Kasumi-1 (cell line): ENCODE measurements around the gene RIC1.
"Not testable (repeated sequence)": the region's sequence is repeated elsewhere in the genome, so short reads cannot be mapped to it uniquely, and the experiment has no call there.

Source experiments
- DNase-seq, 2 experiments: peaks; one replicate each; lab custom pipeline; 2025; lab: John Stamatoyannopoulos, UW

RIC1 gene

DNA sequence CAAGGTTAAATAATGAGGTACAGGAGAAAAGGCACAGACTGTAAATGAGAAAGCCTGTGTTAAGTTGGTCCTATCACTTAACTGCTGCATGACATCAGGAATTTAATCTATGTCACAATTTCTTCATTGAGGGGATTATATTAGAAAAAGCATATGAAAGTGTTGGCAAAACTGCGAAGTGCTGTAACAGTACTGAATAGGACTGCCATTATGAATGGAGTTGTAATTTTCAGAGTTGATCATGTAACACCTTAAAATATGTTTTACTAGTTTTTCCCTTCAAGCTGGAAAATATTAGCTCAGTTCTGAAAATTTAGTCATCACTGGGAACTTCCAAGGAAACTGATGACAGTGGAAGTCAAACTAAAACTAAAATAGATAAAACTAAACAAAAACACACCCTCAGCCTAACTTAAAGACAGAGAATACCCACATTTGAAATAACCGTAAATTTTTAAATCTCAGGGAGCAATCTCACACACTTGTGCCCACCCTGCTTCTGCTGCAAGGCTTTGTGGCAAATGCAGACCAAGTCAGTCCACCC is 158.9 kb downstream of the RIC1 start:
- no peak for DNase-seq

DNA sequence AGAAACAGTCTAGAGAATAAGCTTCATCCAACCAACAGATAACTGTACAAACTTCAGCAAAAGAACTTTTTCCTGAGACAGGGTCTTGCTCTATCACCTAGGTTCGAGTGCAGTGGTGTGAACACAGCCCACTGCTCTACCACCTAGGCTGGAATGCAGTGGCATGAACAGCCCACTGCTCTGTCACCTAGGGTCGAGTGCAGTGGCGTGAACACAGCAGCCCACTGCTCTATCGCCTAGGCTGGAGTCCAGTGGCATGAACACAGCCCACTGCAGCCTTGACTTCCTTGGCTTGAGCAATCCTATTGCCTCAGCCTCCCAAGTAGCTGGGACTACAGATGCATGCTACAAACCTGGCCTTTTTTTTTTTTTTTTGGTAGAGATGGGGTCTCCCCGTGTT is 160.6 kb downstream of the RIC1 start:
- DNase-seq = no peak

DNA sequence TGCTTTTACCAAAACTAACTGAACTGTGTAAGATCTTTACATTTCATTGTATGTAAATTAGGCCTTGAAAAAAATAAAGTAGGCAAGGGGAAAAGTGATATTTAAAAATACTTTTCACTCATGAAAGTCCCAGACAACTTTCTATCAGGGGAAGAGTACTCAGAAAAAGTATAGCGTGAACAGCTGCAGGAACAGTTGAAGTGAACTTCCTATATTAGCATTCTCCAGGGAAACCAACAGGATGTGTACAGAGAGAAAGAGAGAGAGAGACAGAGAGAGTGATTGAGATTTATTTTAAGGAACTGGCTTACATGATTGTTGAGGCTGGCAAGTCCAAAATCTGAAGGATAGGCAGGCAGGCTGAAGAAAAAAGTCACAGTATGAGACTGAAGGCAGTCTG is 162.0 kb downstream of the RIC1 start:
- DNase-seq = no peak

DNA sequence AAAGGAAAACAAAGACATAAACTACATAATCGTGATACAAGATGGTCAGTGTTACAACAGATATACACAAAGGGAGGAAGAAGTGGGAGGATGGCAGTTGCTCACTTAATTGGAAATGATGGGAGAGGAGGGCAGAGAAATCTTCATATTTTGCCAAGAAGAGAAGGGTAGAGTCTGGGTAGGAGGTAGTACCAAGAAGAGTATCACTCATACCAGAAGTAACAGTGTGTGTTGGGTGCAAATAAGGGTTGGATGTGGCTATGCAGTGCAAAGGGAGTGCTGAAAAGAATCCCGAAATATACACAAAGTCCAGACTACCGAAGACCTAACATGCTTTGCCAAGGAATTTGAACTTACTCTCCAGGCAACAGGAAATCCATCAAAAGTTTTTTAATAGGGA is 163.0 kb downstream of the RIC1 start:
- no peak for DNase-seq

GRCh38 chr9:5793812-5794211 is 164.9 kb downstream of the RIC1 start:
- no peak for DNase-seq

DNA sequence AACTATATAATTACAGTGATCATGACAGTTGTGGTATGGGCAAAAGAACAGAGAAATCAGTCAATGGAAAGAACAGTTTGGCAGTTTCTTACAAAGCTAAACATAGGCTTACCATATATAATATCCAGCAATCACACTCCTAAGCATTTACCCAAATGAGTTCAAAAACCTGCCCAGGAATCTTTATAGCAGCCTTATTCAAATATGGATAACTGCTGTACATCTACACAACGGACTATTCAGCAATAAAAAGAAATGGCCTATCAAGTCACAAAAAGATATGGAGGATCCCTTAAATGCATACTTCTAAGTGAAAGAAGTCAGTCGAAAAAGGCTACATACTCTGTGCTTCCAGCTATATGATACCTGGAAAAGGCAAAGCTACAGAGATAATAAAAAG is 167.4 kb downstream of the RIC1 start:
- DNase-seq = no peak

- DNase-seq = no peak
These were observed 169.7 kb downstream of the RIC1 start for GRCh38 chr9:5798581-5798980.

DNA sequence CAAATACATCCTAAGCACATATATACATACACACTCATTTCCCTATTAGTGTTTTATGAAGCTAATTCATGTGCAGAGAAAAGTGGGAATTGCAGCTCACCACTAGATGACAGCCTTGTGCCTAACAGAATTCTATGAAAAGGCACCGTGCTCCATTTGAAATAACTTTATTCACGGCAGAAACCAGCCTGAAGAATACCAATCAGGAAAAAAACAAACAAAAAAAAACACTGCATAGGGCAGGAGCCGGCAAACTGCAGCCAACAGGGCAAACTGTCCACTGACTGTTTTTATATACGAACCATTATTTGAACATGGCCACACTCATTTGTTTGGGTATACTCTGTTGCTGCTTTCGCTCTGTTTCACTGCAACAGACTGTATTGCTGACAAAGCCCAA is 170.4 kb downstream of the RIC1 start:
- peak; percentile 34 to 44 for DNase-seq

- DNase-seq = not testable (repeated sequence)
These were observed 171.5 kb downstream of the RIC1 start for GRCh38 chr9:5800378-5800777.

DNA sequence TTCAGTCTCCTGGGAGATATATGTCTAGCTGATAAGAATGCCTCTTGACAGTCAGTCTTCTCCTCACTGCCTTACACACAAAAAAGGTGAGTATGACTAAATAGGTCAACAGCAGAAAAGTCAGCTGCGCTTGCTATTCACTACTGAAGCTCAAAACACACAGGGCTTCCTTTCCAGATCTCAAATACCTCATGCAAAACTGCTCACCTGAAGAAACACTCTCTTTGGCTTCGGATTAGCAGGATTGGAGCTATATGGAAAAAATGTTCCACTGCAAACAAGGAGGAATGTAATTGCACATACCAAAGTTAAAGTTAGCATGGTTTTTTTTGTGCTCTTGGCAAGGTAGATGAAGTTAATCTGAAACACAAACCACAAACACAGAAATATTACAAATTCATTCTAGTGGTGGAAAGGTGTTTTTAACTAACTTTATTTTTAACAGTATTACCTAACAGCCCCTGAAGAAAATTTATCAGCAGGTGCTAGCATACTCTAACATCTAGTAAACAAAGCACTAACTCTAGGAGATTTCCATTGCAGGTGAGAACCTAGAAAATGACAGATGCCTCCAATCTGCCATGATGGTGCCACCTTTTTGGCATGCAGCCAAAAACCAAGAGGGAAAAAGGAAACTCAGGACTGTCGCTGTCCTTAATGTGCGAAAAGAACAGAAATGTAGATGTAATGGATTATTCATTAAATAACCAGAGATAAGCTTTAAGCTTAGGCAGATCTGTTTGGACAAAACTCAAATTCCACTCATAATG is 172.2 kb downstream of the RIC1 start:
- no peak for DNase-seq

DNA sequence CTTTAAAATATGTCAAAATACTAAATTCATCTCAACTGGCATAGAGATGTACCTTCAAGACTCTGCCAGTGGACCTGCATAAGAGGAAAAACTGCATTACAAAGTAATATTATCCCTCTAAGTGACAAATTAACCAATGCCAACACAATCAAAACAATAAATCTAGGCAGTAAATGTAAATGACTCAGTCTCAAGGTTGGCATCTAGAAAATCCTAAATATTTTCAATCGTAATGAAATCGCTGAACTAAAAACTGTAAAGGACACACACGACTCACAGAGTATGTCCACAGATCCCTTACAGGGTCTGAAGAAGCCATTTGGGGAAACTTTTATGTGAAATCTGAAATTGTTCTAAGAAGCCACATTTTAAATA is 172.8 kb downstream of the RIC1 start:
- no peak for DNase-seq

- DNase-seq = no peak
These were observed 176.6 kb downstream of the RIC1 start for GRCh38 chr9:5805478-5805877.

DNA sequence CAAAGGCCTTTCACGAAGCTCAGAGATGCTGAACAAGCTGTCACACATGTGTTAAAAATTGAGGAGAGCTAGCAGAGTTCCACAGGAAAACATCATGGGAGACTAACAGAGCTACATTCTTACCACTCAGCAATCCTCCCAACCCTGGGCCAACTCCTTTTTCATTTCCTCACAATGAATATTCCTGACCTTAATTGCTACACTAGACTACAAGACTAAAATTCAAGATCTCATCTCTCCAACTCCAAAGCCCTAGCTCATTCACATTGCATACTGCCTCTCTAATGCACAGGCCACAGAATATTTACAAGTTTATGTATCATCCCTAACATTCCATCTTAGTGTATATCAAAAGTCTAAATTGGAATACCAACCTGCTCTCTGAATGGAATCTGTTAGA is 182.8 kb downstream of the RIC1 start:
- DNase-seq = no peak

DNA sequence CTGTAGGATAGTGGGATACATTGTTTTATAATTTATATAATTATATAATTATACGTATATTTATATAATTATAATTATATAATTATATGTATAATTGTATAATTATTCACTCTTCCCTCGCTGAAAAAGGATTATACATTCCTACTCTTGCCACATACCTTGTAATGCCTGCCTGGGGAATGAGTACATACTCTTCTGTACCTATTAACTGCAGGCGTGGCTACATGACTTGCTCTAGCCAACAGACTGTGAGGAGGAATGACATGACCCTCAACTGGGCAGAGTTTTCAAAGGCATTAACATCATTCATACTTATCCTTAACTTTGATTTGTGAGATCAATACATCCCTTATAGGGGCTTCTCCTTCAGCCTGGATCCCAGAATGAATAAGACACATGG is 184.9 kb downstream of the RIC1 start:
- DNase-seq = no peak

DNA sequence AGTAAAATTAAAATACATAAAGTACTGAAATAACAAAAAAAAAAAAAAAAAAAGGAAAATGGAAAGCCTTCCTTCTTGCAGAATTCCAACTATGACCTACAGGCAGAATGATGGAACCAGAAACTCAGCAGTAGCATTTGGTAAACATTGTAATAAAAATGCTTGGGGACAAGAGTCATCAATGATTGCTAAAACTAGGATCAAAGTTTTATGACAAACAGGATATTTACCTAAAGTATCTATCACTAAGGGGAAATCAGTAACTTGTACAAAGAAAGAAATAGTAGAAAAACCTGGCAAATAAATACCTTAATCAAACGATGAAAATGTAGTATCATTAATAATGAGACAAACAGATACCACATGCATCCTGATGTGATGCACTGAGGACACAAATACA is 186.6 kb downstream of the RIC1 start:
- no peak for DNase-seq

DNA sequence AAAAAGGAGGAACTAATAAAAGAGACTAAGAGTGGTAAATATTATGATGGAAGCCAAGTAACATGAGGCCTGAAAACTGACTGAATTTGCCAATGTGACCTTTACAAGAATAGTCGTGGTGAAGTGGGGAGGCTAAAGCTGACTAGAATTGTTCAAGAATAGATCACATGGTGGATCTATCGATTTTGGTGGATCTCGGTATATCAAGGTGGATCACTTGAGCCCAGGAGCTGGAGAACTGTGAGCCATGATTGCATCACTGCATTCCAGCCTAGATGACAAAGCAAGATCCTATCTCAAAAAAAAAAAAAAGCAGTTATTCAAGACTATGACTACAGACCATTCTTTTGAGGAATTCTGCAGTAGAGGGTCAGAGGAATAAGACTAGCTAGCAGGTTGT is 189.0 kb downstream of the RIC1 start:
- no peak for DNase-seq

GRCh38 chr9:5818424-5819142 is 189.7 kb downstream of the RIC1 start:
- no peak for DNase-seq

GRCh38 chr9:5819174-5819573 is 190.3 kb downstream of the RIC1 start:
- DNase-seq = no peak

GRCh38 chr9:5820425-5820824 is 191.5 kb downstream of the RIC1 start:
- DNase-seq = no peak

DNA sequence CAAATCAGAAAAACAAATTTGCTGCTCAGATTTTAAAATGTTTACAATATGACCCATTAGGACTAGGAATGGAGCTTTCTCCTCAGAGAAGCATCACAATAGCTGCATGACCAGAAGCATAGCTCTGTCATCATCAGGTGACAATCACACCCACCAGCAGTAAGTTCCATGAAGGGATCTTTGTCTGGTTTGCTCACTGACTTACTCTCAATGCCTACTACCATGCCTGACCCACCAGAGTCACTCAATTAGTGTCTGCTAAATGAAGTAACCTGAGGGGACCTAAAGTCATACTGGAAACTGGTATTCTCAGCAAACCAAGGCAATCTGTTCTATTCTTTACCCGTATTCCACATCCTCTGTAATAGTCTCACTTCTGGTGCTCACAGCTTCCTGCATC is 196.3 kb downstream of the RIC1 start:
- DNase-seq = no peak
